Stimulated activated CD8-positive, alpha-beta memory T cell treated with anti-CD3 and anti-CD28 coated beads, Interleukin-7, amount 100 ng/mL, for 4 hours (primary cell): ENCODE results near the gene DBNDD1.

Experiments used
- DNase-seq, 2 donors: peaks; one replicate each; pipeline ENCODE4 v3.0.0-alpha.2; 2020; ENCODE audit warnings: low read depth in 2 of 2

Gene DBNDD1

DNA sequence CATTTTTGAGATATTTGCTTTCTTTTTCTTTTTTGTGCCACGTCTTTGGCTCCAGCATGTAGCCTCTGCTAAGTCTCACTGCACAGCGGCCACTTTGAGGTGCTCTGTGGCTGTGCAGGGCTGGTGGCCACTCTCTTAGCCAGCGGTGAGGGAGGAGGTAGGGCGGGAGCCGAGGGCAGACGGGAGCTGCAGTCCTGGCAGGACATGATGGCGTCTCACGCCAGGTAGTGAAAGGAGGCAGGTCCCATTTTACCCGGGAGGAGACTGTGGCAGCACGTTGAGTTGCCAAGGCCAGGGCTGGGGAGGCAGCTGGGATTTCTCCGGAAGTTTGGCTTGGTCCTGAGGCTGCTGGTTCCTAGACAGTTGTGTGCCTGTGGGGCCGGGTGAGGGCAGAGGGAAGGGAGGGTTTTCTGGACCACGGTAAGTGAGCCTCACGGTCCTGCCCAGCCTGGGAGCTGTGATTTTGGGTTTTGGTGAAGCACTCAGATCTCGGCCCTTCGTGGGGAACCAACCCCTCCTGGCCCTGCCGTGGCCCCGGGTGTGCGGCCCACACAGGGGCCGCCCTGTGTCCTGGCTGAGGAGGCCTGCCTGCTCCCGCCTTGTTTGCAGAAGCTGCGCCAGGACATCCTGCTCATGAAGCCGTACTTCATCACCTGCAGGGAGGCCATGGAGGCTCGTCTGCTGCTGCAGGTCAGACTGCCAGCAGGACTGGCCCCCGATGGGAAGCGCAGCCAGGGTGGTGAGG, 56.3 kb downstream of the DBNDD1 start:
- DNase-seq: no peak

DNA sequence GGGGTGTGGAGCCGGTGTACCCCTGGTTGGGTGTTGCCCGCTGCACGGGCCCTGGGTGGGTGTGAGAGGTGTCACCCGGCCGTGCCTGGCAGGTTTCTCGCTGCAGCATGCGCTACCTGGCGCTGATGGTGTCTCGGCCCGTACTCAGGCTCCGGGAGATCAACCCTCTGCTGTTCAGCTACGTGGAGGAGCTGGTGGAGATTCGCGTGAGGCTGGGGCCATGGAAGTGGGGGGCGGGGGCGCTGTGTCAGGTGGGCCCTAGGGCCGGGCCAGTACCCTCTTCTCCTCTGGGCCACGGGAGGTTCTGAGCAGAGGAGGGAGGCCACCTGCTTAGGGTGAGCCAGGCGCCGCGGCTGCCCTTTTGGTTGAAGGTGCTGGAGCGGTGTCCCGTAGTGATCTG, 57.3 kb downstream of the DBNDD1 start:
- DNase-seq: no peak

DNA sequence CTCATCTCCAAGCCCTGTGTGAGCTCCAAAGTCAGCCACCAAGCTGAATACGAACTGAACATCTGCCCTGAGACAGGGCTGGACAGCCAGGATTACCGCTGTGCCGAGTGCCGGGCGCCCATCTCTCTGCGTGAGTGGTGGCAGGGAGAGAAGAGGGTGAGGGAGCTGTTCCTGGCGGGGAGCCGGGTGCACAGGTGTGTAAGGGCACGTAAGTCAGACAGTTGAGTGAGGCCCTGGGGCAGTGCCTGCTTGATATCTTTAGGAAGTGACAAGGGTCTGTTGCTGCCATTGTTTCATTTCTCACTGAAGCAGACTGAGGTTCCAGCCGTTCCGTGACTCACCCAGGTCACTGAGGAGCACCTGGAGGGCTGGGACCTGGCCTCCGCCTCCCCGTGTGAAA, 58.3 kb downstream of the DBNDD1 start:
- DNase-seq: no peak

DNA sequence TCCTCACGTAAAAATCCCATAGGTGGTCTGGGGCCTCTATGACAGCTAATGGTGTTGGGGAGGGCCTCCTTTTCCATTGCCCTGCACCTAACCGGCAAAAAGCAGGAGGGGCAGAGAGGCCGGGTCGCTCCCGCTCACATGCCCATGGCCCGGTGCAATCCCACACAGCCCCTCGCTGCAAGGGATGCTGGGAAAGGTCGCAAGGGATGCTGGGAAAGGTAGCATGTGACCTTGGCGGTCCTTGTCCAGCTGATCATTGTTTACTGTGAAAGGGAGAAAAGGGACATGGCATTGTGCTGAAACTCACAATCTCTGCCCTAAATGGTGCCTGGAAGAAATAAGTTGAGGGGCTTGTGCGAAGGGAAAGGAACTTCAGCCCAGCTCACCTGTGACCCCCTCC, 60.7 kb downstream of the DBNDD1 start:
- DNase-seq: no peak

DNA sequence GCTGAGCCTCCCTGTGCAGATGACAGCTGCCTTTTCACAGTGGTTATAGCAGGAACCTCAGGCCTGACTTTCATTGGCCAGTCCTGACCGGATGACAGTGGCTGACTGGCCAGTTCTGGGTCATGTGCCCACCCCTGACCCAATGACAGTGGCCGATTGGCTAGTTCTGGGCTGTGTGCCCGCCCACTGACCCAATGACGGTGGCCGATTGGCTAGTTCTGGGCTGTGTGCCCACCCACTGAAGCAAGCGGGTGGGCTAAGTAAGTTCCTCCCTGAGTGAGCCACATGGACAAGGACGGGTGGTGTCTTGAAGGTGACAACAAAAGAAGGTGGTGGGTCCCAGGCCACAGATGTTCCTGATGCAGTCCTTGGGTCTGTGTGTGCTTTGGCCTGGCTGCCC, 61.2 kb downstream of the DBNDD1 start:
- no peak for DNase-seq

DNA sequence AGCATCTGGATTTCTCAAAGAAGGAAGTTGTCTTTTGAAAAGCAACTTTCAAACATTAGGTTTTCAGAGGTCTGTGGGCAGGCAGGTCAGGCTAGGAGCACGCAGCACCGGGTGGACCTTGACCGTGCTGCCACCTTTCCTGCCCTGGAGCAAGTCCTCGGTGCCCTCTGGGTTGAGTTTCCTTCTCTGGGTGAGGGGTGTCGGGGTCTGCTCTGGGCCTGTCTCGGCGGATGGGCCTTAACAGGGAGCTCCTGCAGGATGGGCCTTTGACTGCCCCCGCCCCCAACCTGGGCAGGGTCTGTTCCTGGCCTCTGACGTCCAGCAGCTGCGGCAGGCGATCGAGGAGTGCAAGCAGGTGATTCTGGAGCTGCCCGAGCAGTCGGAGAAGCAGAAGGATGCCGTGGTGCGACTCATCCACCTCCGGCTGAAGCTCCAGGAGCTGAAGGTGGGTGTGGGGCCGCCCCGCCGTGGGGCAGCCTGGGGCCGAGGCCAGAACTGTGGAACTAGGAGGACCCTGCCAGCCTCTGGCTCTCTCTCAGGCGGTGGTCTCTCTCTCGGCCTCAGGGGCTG, 62.0 kb downstream of the DBNDD1 start:
- DNase-seq: no peak

DNA sequence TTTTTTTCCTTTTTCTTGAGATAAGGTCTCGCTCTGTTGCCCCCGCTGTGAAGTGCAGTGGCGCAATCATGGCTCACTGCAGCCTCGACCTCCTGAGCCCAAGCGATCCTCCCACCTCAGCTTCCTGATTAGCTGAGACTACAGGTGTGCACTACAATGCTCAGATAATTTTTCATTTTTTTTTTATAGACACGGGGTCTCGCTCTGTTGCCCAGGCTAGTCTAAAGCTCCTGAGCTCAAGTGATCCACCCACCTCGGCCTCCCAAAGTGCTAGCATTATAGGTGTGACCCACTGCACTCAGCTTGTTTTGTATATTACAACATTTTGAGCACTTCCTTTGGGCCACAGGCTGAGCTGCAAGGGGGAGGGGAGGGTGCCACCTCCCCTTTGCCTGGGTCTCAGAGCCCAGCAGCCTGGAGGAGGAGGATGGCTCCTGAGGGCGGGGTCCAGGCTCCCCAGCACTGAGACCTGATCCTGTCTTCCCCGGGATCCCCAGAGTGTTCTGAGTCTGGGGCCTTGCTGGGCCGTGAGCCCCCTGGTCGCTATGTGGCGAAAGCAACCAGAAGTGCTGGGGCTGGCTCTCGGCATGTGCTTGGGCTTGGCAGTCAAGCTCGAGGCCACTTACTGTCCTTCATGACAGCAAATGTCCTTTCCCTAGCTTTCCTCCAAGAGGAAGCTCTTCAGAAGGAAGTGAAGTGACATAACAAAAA, 62.6 kb downstream of the DBNDD1 start:
- DNase-seq: no peak

DNA sequence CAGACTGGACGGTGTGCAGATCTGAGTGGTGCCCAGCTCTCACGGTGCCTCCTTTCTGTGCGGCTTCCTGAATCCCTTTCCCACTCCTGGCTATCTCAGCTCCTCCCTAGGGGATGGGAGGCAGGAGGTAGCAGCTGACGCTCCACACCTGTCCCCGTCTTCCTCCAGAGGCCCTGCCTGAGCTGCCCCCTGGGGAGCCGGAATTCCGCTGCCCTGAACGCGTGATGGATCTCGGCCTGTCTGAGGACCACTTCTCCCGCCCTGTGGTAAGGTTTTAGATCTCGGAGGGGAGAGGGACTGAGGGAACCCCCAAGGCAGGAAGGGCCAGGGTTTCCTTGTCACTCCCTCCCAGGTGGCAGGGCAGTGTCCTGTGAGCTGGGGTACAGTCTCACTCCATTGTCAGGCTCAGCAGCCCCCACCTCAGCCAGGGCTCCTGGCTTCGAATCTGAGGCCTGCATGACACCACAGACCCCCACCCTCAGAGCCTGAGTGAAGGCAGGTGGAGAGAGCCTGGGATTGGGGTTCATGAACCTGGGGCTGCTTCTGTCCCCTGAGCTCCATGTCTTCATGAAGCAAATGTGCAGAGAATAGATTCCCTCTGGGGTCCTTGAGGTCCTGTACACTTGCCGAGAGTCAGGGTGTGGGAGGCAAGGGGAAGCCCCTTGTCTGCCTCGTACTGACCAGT, 64.1 kb downstream of the DBNDD1 start:
- DNase-seq: no peak
